Measurements from ENCODE around the gene RAPGEF6.

- TF ChIP-seq, protein P1, sequence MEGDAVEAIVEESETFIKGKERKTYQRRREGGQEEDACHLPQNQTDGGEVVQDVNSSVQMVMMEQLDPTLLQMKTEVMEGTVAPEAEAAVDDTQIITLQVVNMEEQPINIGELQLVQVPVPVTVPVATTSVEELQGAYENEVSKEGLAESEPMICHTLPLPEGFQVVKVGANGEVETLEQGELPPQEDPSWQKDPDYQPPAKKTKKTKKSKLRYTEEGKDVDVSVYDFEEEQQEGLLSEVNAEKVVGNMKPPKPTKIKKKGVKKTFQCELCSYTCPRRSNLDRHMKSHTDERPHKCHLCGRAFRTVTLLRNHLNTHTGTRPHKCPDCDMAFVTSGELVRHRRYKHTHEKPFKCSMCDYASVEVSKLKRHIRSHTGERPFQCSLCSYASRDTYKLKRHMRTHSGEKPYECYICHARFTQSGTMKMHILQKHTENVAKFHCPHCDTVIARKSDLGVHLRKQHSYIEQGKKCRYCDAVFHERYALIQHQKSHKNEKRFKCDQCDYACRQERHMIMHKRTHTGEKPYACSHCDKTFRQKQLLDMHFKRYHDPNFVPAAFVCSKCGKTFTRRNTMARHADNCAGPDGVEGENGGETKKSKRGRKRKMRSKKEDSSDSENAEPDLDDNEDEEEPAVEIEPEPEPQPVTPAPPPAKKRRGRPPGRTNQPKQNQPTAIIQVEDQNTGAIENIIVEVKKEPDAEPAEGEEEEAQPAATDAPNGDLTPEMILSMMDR (IDR thresholded peaks at IDR 0.05): no peak
- TF ChIP-seq ZFX (IDR thresholded peaks at IDR 0.05; ENCODE audit: borderline replicate concordance): no peak
Observed at GRCh38 chr5:131511934-131512333, 123.1 kb downstream of the RAPGEF6 start.
